Measurements from ENCODE around the gene ST6GALNAC2.
"Not testable (repeated sequence)": the region's sequence is repeated elsewhere in the genome, so short reads cannot be mapped to it uniquely, and the experiment has no call there.

ST6GALNAC2 gene

GRCh38 chr17:76612977-76613851 is 27.6 kb upstream of the ST6GALNAC2 start:
- no peaks in the 10 kb centered on the region for H3K36me3 ChIP-seq (ENCODE audit: control insufficient read depth in 1 of 2, insufficient read depth in 2 of 2, low read length in 2 of 2)
- H3K9ac ChIP-seq (ENCODE audit: low read length) = no peak overlapping the region
- no peak overlapping the region for H3K14ac ChIP-seq (ENCODE audit: low read length)
- H3K79me2 ChIP-seq (ENCODE audit: control insufficient read depth, insufficient read depth, low read length, poor library complexity) = no peaks in the 10 kb centered on the region
- no peak overlapping the region for H3K4me2 ChIP-seq (ENCODE audit: low read length)
- no peak overlapping the region for H4K12ac ChIP-seq (ENCODE audit: low read depth, low read length)
- H3K27ac ChIP-seq (ENCODE audit: low read depth, low read length) = no peak overlapping the region
- no peak overlapping the region for H3K23ac ChIP-seq (ENCODE audit: low read length)
- no peak overlapping the region for H2AFZ ChIP-seq (ENCODE audit: insufficient read depth, low read length, poor library complexity)
- peak overlapping the region; percentile 18 for H2AK5ac ChIP-seq (ENCODE audit: low read length)
- peak overlapping the region; percentile 12 for H4K8ac ChIP-seq (ENCODE audit: low read depth, low read length)
- H3K9me3 ChIP-seq (ENCODE audit: insufficient read depth, low read depth, low read length) = peaks cover 10% of the 10 kb centered on the region
- no peak overlapping the region for H3K4ac ChIP-seq (ENCODE audit: low read depth, low read length)
- WGBS (ENCODE audit: extremely low coverage, insufficient coverage, insufficient read length) = no CpG with 5 or more reads among the region's 17 CpGs
- DNase-seq = peak; percentile 80 to 97
- H3K18ac ChIP-seq (ENCODE audit: low read length) = no peak overlapping the region
- no peak overlapping the region for H3K4me3 ChIP-seq (ENCODE audit: low read depth, low read length)
- no peak overlapping the region for H2BK120ac ChIP-seq (ENCODE audit: insufficient read depth, low read length, poor library complexity)
- H4K91ac ChIP-seq (ENCODE audit: low read depth, low read length) = no peak overlapping the region
- peaks cover 2% of the 10 kb centered on the region for H3K79me1 ChIP-seq (ENCODE audit: low read length)
- no peak overlapping the region for H2BK5ac ChIP-seq (ENCODE audit: low read depth, low read length, poor library complexity)
- H3K4me1 ChIP-seq (ENCODE audit: control insufficient read depth in 1 of 2, insufficient read depth in 2 of 2, low read length in 2 of 2) = peaks cover 0 to 9% of the 10 kb centered on the region in 2 experiments
- no peak overlapping the region for H2BK12ac ChIP-seq (ENCODE audit: low read length)
- H3K27me3 ChIP-seq (ENCODE audit: insufficient read depth, low read length) = no peaks in the 10 kb centered on the region

GRCh38 chr17:76612465-76612864 is 26.8 kb upstream of the ST6GALNAC2 start:
- Histone ChIP-seq H2AK5ac (ENCODE audit: low read length) (no peak overlapping the region), H3K27ac (ENCODE audit: low read depth, low read length) (no peak overlapping the region), H3K4me2 (ENCODE audit: low read length) (no peak overlapping the region), H2BK120ac (ENCODE audit: insufficient read depth, low read length, poor library complexity) (no peak overlapping the region), H3K9ac (ENCODE audit: low read length) (no peak overlapping the region), H2AFZ (ENCODE audit: insufficient read depth, low read length, poor library complexity) (no peak overlapping the region), H4K12ac (ENCODE audit: low read depth, low read length) (no peak overlapping the region), H4K91ac (ENCODE audit: low read depth, low read length) (no peak overlapping the region), H3K36me3 (ENCODE audit: control insufficient read depth in 1 of 2, insufficient read depth in 2 of 2, low read length in 2 of 2) (no peaks in the 10 kb centered on the region), H2BK5ac (ENCODE audit: low read depth, low read length, poor library complexity) (no peak overlapping the region), H3K4me3 (ENCODE audit: low read depth, low read length) (no peak overlapping the region), H4K8ac (ENCODE audit: low read depth, low read length) (no peak overlapping the region), H3K79me2 (ENCODE audit: control insufficient read depth, insufficient read depth, low read length, poor library complexity) (no peaks in the 10 kb centered on the region), H3K23ac (ENCODE audit: low read length) (no peak overlapping the region), H3K14ac (ENCODE audit: low read length) (no peak overlapping the region), H3K18ac (ENCODE audit: low read length) (no peak overlapping the region), H3K79me1 (ENCODE audit: low read length) (peaks cover 2% of the 10 kb centered on the region), H3K4me1 (ENCODE audit: control insufficient read depth in 1 of 2, insufficient read depth in 2 of 2, low read length in 2 of 2) (peaks cover 0 to 9% of the 10 kb centered on the region in 2 experiments), H2BK12ac (ENCODE audit: low read length) (no peak overlapping the region), H3K9me3 (ENCODE audit: insufficient read depth, low read depth, low read length) (peaks cover 10% of the 10 kb centered on the region), H3K27me3 (ENCODE audit: insufficient read depth, low read length) (no peaks in the 10 kb centered on the region), H3K4ac (ENCODE audit: low read depth, low read length) (no peak overlapping the region)
- no CpG with 5 or more reads among the region's 4 CpGs for WGBS (ENCODE audit: extremely low coverage, insufficient coverage, insufficient read length)
- peak; percentile 78 to 92 for DNase-seq

GRCh38 chr17:76611758-76612157 is 26.1 kb upstream of the ST6GALNAC2 start:
- Histone ChIP-seq H3K9me3 (ENCODE audit: insufficient read depth, low read depth, low read length) (peaks cover 8% of the 10 kb centered on the region), H3K79me2 (ENCODE audit: control insufficient read depth, insufficient read depth, low read length, poor library complexity) (no peaks in the 10 kb centered on the region), H3K4me1 (ENCODE audit: control insufficient read depth in 1 of 2, insufficient read depth in 2 of 2, low read length in 2 of 2) (peaks cover 0 to 9% of the 10 kb centered on the region in 2 experiments), H4K91ac (ENCODE audit: low read depth, low read length) (peak overlapping the region; percentile 13), H2BK12ac (ENCODE audit: low read length) (peak overlapping the region; percentile 80), H3K14ac (ENCODE audit: low read length) (peak overlapping the region; percentile 72), H3K18ac (ENCODE audit: low read length) (peak overlapping the region; percentile 59), H3K36me3 (ENCODE audit: control insufficient read depth in 1 of 2, insufficient read depth in 2 of 2, low read length in 2 of 2) (no peaks in the 10 kb centered on the region), H3K4ac (ENCODE audit: low read depth, low read length) (no peak overlapping the region), H4K12ac (ENCODE audit: low read depth, low read length) (no peak overlapping the region), H3K4me3 (ENCODE audit: low read depth, low read length) (no peak overlapping the region), H2AK5ac (ENCODE audit: low read length) (peak overlapping the region; percentile 84), H2AFZ (ENCODE audit: insufficient read depth, low read length, poor library complexity) (no peak overlapping the region), H3K9ac (ENCODE audit: low read length) (no peak overlapping the region), H2BK120ac (ENCODE audit: insufficient read depth, low read length, poor library complexity) (no peak overlapping the region), H3K23ac (ENCODE audit: low read length) (no peak overlapping the region), H3K27me3 (ENCODE audit: insufficient read depth, low read length) (no peaks in the 10 kb centered on the region), H2BK5ac (ENCODE audit: low read depth, low read length, poor library complexity) (peak overlapping the region; percentile 37), H3K27ac (ENCODE audit: low read depth, low read length) (no peak overlapping the region), H3K4me2 (ENCODE audit: low read length) (no peak overlapping the region), H3K79me1 (ENCODE audit: low read length) (peaks cover 2% of the 10 kb centered on the region), H4K8ac (ENCODE audit: low read depth, low read length) (no peak overlapping the region)
- no CpG with 5 or more reads among the region's 4 CpGs for WGBS (ENCODE audit: extremely low coverage, insufficient coverage, insufficient read length)
- DNase-seq = no peak

GRCh38 chr17:76611080-76611749 is 25.6 kb upstream of the ST6GALNAC2 start:
- not testable (repeated sequence) for H3K36me3 ChIP-seq (ENCODE audit: control insufficient read depth in 1 of 2, insufficient read depth in 2 of 2, low read length in 2 of 2); H4K91ac ChIP-seq (ENCODE audit: low read depth, low read length); H3K9me3 ChIP-seq (ENCODE audit: insufficient read depth, low read depth, low read length); H2BK5ac ChIP-seq (ENCODE audit: low read depth, low read length, poor library complexity); H3K14ac ChIP-seq (ENCODE audit: low read length); H3K4me1 ChIP-seq (ENCODE audit: control insufficient read depth in 1 of 2, insufficient read depth in 2 of 2, low read length in 2 of 2); H3K4ac ChIP-seq (ENCODE audit: low read depth, low read length); H2AFZ ChIP-seq (ENCODE audit: insufficient read depth, low read length, poor library complexity); H4K8ac ChIP-seq (ENCODE audit: low read depth, low read length); H2BK12ac ChIP-seq (ENCODE audit: low read length); H2BK120ac ChIP-seq (ENCODE audit: insufficient read depth, low read length, poor library complexity); H3K18ac ChIP-seq (ENCODE audit: low read length); H3K9ac ChIP-seq (ENCODE audit: low read length); H3K79me2 ChIP-seq (ENCODE audit: control insufficient read depth, insufficient read depth, low read length, poor library complexity); H3K4me2 ChIP-seq (ENCODE audit: low read length); H3K79me1 ChIP-seq (ENCODE audit: low read length); H3K23ac ChIP-seq (ENCODE audit: low read length); H4K12ac ChIP-seq (ENCODE audit: low read depth, low read length); H3K27ac ChIP-seq (ENCODE audit: low read depth, low read length); H3K27me3 ChIP-seq (ENCODE audit: insufficient read depth, low read length); H3K4me3 ChIP-seq (ENCODE audit: low read depth, low read length); H2AK5ac ChIP-seq (ENCODE audit: low read length)
- DNase-seq = peak; percentile 38 to 74
- WGBS (ENCODE audit: extremely low coverage, insufficient coverage, insufficient read length) = no CpG with 5 or more reads among the region's 13 CpGs
